ENCODE measurements around the gene MRPL51.
"Not testable (repeated sequence)": the region's sequence is repeated elsewhere in the genome, so short reads cannot be mapped to it uniquely, and the experiment has no call there.

Gene MRPL51

DNA sequence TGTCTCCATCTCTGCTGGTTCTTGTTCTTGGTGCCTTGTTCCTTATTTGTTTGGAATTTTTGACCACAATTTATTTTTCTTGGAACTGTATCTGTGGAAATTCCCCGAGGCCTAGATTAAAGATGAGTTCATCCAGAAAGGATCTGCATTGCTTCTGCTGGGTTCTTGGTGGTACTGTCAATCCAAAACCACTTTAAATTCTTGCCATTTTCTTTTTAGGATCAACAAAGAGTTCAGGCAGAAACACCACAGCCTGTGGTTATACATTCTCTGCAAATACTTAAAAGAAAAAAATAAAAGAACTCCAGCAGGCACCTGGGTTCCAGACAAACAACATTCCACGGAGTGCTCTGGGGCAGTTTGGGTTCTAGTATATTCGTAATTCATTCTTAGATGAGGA is 16.6 kb downstream of the MRPL51 start:
- H3K4me3 ChIP-seq (replicated peaks; ENCODE audit: low read depth, low read length): no peak overlapping the region
- TF ChIP-seq, protein P1, sequence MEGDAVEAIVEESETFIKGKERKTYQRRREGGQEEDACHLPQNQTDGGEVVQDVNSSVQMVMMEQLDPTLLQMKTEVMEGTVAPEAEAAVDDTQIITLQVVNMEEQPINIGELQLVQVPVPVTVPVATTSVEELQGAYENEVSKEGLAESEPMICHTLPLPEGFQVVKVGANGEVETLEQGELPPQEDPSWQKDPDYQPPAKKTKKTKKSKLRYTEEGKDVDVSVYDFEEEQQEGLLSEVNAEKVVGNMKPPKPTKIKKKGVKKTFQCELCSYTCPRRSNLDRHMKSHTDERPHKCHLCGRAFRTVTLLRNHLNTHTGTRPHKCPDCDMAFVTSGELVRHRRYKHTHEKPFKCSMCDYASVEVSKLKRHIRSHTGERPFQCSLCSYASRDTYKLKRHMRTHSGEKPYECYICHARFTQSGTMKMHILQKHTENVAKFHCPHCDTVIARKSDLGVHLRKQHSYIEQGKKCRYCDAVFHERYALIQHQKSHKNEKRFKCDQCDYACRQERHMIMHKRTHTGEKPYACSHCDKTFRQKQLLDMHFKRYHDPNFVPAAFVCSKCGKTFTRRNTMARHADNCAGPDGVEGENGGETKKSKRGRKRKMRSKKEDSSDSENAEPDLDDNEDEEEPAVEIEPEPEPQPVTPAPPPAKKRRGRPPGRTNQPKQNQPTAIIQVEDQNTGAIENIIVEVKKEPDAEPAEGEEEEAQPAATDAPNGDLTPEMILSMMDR (IDR thresholded peaks at IDR 0.05; ENCODE audit: low read length, missing control alignments): no peak
- peak; percentile 61 for DNase-seq (ENCODE audit: low read depth)

DNA sequence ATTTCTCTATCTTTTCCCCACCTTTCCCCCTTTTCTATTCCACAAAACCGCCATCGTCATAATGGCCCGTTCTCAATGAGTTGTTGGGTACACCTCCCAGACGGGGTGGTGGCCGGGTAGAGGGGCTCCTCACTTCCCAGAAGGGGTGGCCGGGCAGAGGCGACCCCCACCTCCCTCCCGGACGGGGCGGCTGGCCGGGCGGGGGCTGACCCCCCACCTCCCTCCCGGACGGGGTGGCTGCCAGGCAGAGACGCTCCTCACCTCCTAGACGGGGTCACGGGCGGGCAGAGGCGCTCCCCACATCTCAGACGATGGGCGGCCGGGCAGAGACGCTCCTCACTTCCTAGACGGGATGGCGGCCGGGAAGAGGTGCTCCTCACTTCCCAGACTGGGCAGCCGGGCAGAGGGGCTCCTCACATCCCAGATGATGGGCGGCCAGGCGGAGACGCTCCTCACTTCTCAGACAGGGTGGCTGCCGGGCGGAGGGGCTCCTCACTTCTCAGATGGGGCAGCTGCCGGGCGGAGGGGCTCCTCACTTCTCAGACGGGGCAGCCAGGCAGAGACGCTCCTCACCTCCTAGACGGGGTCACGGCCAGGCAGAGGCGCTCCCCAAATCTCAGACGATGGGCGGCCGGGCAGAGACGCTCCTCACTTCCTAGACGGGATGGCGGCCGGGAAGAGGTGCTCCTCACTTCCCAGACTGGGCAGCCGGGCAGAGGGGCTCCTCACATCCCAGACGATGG is 17.7 kb downstream of the MRPL51 start:
- not testable (repeated sequence) for DNase-seq (ENCODE audit: low read depth); H3K4me3 ChIP-seq (replicated peaks; ENCODE audit: low read depth, low read length)

DNA sequence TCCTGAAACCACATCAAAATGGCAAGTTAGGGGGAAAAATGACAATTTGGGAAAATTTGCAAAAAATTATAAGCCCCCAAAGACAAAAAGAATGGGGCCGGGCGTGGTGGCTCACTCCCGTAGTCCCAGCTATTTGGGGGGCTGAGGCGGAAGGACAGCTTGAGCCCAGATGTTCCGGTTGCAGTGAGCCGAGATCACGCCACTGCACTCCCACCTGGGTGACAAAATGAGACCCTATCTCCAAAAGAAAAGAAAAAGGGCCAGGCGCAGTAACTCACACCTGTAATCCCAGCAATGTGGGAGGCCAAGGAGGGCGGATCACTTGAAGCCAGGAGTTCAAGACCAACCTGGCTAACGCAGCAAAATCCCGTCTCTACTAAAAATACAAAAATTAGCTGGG is 20.6 kb downstream of the MRPL51 start:
- H3K4me3 ChIP-seq (replicated peaks; ENCODE audit: low read depth, low read length): no peak overlapping the region
- TF ChIP-seq, protein P1 (IDR thresholded peaks at IDR 0.05; ENCODE audit: low read length, missing control alignments): no peak
- DNase-seq (ENCODE audit: low read depth): no peak

DNA sequence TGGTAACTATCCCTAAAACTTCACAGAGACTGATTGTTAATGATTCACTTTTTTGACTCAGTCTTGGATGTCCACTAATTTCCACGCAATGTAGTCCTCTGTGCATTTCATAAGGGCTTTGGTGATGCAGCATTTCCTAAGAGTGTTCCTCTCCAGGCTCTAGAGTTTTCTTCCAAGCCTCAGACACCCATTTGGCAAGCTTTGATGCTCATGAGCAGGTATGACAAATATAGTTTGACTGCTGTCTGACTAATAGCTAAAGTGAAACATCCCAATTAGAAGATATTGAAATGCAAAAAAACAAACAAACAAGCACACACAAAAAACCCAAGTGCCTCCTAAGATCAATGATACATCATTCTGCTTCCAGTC is 21.1 kb downstream of the MRPL51 start:
- no peak for DNase-seq (ENCODE audit: low read depth)
- H3K4me3 ChIP-seq (replicated peaks; ENCODE audit: low read depth, low read length): no peak overlapping the region
- TF ChIP-seq, protein P1 (IDR thresholded peaks at IDR 0.05; ENCODE audit: low read length, missing control alignments): no peak

DNA sequence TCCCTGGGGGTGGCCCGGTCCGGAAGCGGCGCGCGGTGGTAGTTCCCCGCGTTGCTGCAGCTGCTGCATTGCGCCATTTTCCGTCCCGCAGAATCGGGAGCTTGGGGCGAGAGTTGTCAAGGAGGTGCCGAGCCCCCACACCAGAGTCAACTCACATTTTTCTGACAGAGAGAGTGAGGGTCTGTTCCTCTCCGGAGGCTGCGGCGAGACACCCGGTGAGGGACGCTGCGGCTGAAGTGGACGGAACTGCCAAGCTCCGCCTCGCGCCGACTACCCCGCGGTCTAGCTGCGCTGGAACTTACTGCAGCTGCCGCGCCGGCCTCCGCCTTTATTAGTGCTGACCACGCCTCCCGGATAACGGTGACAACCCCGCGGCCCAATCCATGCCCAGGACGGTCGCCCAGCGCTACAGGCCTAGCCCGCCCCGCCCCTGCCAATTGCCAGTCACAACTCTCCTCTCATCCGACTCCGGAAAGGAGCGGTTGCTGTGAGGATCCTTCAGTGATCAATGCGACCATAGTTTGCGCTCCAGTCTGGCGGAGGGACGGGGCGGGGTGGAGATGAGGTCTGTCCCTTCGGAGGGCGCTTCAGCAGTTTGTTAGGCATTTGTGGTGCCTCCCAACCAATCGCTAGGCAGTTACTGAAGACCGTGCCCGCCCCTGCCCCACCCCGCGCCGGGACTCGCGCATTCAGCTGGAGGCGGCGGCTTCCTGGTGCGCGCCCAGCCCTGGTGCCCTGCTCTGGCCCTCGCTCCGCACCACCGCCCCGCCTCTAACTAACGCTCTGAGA is 22.5 kb downstream of the MRPL51 start, which contains the start of gene VAMP1:
Gene VAMP1, minus strand, starts transcription at position 303 of the 789 bp plus-strand sequence. Its CDS starts 146 bp downstream, at position 157.
- peak within 1 kb of the TSS; percentile 84 for H3K4me3 ChIP-seq (replicated peaks; ENCODE audit: low read depth, low read length)
- peak; percentile 96 for DNase-seq (ENCODE audit: low read depth)

DNA sequence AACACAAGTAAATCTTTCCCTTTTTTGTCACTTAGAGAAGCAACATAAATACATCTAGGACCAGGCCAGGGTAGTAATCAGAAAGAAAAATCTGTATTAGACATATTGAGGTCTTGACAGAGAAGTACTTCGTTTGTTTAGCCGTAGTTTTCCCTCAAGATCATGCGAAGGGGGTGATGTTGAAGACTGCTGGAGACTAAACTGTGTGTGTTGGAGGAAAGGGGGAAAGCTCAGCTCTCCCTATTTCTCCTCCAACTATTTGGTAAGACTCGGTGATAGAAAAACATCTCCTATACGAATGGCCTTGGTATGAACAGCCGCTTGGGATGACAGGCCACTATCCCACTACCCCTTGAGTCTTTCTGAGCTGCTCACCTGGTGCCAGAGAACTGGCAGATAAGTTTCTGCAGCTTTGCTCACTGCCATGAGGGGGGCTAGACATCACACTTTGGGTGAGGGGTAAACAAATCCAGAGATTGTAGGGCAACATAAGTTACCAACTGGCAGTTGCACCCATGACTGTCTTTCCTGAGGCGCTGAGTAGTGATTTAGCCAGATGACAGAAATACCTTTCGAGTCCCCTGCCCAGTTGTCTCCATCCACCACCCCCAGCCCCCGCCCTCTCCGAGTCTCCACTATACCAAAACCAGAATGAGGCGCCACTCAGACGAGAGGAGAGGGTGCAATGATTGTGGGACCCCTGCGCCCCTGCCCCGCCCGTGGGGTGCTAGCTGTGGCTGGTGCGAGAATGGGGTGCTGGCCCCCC is 23.3 kb downstream of the MRPL51 start:
- TF ChIP-seq, protein P1 (IDR thresholded peaks at IDR 0.05; ENCODE audit: low read length, missing control alignments): no peak
- DNase-seq (ENCODE audit: low read depth): no peak
- peak overlapping the region; percentile 84 for H3K4me3 ChIP-seq (replicated peaks; ENCODE audit: low read depth, low read length)

More for the DNA sequence above, 22.5 kb downstream of the MRPL51 start, which contains the start of gene VAMP1:
- TF ChIP-seq, protein P1 (IDR thresholded peaks at IDR 0.05; ENCODE audit: low read length, missing control alignments): no peak

DNA sequence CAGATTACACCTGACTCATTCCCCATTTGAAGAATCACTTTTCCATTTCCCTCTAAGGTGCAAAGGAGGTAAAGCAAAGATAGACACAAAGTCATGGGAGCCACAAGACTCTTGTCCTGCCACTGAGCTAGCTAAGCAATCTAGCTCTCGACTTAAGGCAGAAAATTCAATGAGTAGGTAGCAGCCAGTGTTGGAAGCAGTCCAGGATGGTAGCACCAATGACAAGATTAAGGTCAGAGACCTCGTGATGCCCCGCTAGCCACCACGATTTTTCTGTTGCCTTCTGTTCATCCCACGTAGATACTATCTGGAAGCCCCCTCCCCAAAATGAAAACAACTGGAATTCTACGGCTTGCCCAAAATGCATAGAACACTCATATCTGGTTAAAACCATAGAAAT is 24.0 kb downstream of the MRPL51 start:
- H3K4me3 ChIP-seq (replicated peaks; ENCODE audit: low read depth, low read length): peak overlapping the region; percentile 84
- TF ChIP-seq, protein P1 (IDR thresholded peaks at IDR 0.05; ENCODE audit: low read length, missing control alignments): no peak
- DNase-seq (ENCODE audit: low read depth): no peak

All from fibroblast of pulmonary artery (primary cell).